SH-SY5Y (cell line): ENCODE results near the gene GMDS.

Source experiments
- GATA2 ChIP-seq: IDR thresholded peaks from 2 replicates; pipeline ENCODE4 v1.6.1; 2011; ENCODE audit warnings: mild to moderate bottlenecking, low read depth, low read length
- GATA3 ChIP-seq: IDR thresholded peaks from 2 replicates; pipeline ENCODE4 v1.6.1; 2011; ENCODE audit warnings: low read depth, mild to moderate bottlenecking, low read length, moderate library complexity

GRCh38 chr6:2266841-2267240 lies 21.4 kb upstream of the GMDS start:
- TF ChIP-seq GATA2 (no peak), GATA3 (no peak)
